ENCODE data around the gene CFAP251. TPM values are rescaled to one million over a fixed set of nuclear protein-coding genes. Genes with fewer than 3 reads are reported as not detected.

The CFAP251 gene
- total and polyA plus RNA-seq, 12 donors: 0.52 to 4.6 (median 1.5) TPM

DNA sequence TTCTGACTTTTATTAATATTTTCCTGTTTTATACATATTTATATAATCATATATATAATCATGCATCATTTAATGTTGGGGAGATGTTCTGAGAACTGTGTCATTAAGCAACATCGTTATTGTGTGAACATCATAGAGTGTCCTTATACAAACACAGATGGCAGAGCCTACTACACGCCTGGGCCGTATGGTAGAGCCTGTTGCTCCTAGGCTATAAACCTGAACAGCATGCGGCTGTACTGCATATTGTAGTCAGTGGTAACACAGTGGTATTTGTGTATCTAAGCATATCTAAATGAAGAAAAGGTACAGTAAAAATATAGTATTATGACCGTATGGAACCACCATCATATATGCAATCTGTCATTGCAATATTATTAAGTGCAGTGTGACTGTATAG is 58.6 kb downstream of the CFAP251 start:
- 96 to 99% methylated on average over 5 of the region's 5 CpGs for WGBS, 2 donors
- intact Hi-C loops (cut with DNase I): no loop called here
- Histone ChIP-seq H3K36me3 (no peaks in the 10 kb centered on the region), H3K4me1 (peaks cover 0 to 17% (median 8%) of the 10 kb centered on the region in 9 donors), H3K27me3 (no peaks in the 10 kb centered on the region), H3K27ac (no peak overlapping the region), H3K9me3 (peaks cover 0 to 12% (median 0%) of the 10 kb centered on the region in 11 donors), H3K4me3 (no peak overlapping the region)
- ATAC-seq (no peak), DNase-seq (no peak)
- TF ChIP-seq, protein P1, sequence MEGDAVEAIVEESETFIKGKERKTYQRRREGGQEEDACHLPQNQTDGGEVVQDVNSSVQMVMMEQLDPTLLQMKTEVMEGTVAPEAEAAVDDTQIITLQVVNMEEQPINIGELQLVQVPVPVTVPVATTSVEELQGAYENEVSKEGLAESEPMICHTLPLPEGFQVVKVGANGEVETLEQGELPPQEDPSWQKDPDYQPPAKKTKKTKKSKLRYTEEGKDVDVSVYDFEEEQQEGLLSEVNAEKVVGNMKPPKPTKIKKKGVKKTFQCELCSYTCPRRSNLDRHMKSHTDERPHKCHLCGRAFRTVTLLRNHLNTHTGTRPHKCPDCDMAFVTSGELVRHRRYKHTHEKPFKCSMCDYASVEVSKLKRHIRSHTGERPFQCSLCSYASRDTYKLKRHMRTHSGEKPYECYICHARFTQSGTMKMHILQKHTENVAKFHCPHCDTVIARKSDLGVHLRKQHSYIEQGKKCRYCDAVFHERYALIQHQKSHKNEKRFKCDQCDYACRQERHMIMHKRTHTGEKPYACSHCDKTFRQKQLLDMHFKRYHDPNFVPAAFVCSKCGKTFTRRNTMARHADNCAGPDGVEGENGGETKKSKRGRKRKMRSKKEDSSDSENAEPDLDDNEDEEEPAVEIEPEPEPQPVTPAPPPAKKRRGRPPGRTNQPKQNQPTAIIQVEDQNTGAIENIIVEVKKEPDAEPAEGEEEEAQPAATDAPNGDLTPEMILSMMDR (IDR thresholded peaks at IDR 0.05): no peak

- peak in 3 of 8 donors; percentile 22 to 37 (median 34) for ATAC-seq
- Histone ChIP-seq H3K4me1 (peaks cover 0 to 12% (median 2%) of the 10 kb centered on the region in 9 donors), H3K27ac (no peak overlapping the region), H3K27me3 (no peaks in the 10 kb centered on the region), H3K9me3 (no peaks in the 10 kb centered on the region), H3K36me3 (no peaks in the 10 kb centered on the region), H3K4me3 (no peak overlapping the region)
- intact Hi-C loops (cut with DNase I): no loop called here
- DNase-seq: no peak
- 73 to 74% methylated on average over 11 of the region's 11 CpGs for WGBS, 2 donors
- TF ChIP-seq, protein P1 (IDR thresholded peaks at IDR 0.05): no peak
Measured at GRCh38 chr12:121980191-121980891, 61.9 kb downstream of the CFAP251 start.

- H3K36me3 ChIP-seq: no peaks in the 10 kb centered on the region
- intact Hi-C loops (cut with DNase I): no loop called here
- 91% methylated on average over 14 of the region's 14 CpGs for WGBS, 2 donors
- peaks cover 0 to 12% (median 0%) of the 10 kb centered on the region in 9 donors for H3K4me1 ChIP-seq
- peak in 2 of 8 donors; percentile 16 to 24 for ATAC-seq
- TF ChIP-seq, protein P1 (IDR thresholded peaks at IDR 0.05): no peak
- no peak overlapping the region for H3K27ac ChIP-seq
- no peaks in the 10 kb centered on the region for H3K27me3 ChIP-seq
- H3K9me3 ChIP-seq: no peaks in the 10 kb centered on the region
- no peak overlapping the region for H3K4me3 ChIP-seq
- DNase-seq: no peak
Measured at GRCh38 chr12:121980892-121981272, 62.5 kb downstream of the CFAP251 start.

DNA sequence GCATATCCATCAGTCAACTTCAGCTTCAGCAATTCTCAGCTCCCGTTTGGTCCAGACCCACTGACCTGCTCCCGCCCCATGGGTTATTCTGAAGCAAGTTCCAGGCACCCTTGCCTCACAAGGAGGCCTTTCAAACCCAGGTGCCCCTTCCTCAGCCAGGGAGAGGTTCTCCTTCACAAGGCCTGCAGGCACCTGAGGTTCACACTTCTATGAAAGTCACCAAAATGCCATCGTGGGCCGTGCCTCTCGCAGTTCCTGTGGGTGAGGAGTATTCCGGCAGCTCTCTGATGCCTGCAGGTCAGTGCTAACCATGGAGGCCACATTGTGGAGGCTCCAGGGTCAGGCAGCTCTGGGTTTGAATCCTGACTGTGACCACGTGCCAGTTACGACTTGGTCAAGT is 63.1 kb downstream of the CFAP251 start:
- intact Hi-C loops (cut with DNase I): no loop called here
- no peaks in the 10 kb centered on the region for H3K27me3 ChIP-seq
- no peak for ATAC-seq
- H3K9me3 ChIP-seq: no peaks in the 10 kb centered on the region
- H3K36me3 ChIP-seq: no peaks in the 10 kb centered on the region
- H3K4me3 ChIP-seq: no peak overlapping the region
- 90 to 92% methylated on average over 8 of the region's 8 CpGs for WGBS, 2 donors
- no peak for DNase-seq
- no peak overlapping the region for H3K27ac ChIP-seq
- H3K4me1 ChIP-seq: peaks cover 0 to 12% (median 0%) of the 10 kb centered on the region in 9 donors
- TF ChIP-seq, protein P1 (IDR thresholded peaks at IDR 0.05): no peak

All from heart right ventricle (tissue), 16 donors.